Breast epithelium (tissue), 4 donors: ENCODE results near the gene ZNF282. TPM values are rescaled to one million over a fixed set of nuclear protein-coding genes. Genes with fewer than 3 reads are reported as not detected.

Source experiments
- DNase-seq, 2 donors: peaks; one replicate each; pipeline ENCODE4 v3.0.0-alpha.2; 2019; ENCODE audit warnings: low spot score in 2 of 2
- H3K27ac ChIP-seq, 2 donors: fragments of 200-600 bp; sonication (generic) in 1 of 2; one replicate each; pipeline ENCODE4 v1.5.1; 2016 to 2019; ENCODE audit warnings: mild to moderate bottlenecking in 1 of 2
- H3K27me3 ChIP-seq, 2 donors: fragments of 200-600 bp; sonication (generic) in 1 of 2; one replicate each; pipeline versions ENCODE4 v1.5.1 to v1.6.0; 2017 to 2019; ENCODE audit warnings: control low read depth in 1 of 2, mild to moderate bottlenecking in 1 of 2
- H3K36me3 ChIP-seq: fragments of 200-600 bp; one replicate; pipeline ENCODE4 v1.5.1; 2019
- H3K4me1 ChIP-seq, 2 donors: fragments of 200-600 bp; sonication (generic); one replicate each; pipeline ENCODE4 v1.5.1; 2016 to 2019; ENCODE audit warnings: control low read depth in 1 of 2
- H3K4me3 ChIP-seq, 3 donors: fragments of 200-600 bp; sonication (generic); 1 replicate in 2 of 3; 2 replicates in 1 of 3; pipeline ENCODE4 v1.5.1; 2016 to 2019; ENCODE audit warnings: mild to moderate bottlenecking in 3 of 3, moderate library complexity in 2 of 3
- H3K9me3 ChIP-seq, 2 donors: fragments of 200-600 bp; sonication (generic) in 1 of 2; one replicate each; pipeline ENCODE4 v1.5.1; 2016 to 2019; ENCODE audit warnings: control low read depth in 1 of 2
- POLR2A ChIP-seq: fragments of 450-650 bp; IDR thresholded peaks from one replicate; pipeline ENCODE4 v1.6.1; 2016; ENCODE audit warnings: antibody characterized with exemption, mild to moderate bottlenecking, moderate library complexity
- POLR2AphosphoS5 ChIP-seq, 3 donors: sonication (generic); formaldehyde crosslinking; IDR thresholded peaks; one replicate each; pipeline ENCODE4 v1.6.1; 2017; ENCODE audit warnings: antibody characterized with exemption in 3 of 3
- intact Hi-C: fragments of 100-400 bp; cut with DNase I; formaldehyde crosslinking; loops from one replicate; pipeline ENCODE4 v1.15.1; 2023; ENCODE audit warnings: low total_unique reads
- total RNA-seq, 3 donors: library from RNA; depleted of rRNA; stranded (reverse); fragments of >200 nt; gene quantifications; one replicate each; pipeline ENCODE4 v1.1.0, GENCODE V29; 2016
- TF ChIP-seq, protein P1 (sequence below), 3 donors: fragments of 450-650 bp; IDR thresholded peaks; one replicate each; pipeline ENCODE4 v1.5.1; 2016 to 2017; ENCODE audit warnings: antibody characterized with exemption in 3 of 3, mild to moderate bottlenecking in 3 of 3, moderate library complexity in 3 of 3

Gene ZNF282
- total RNA-seq, 3 donors from 2014 or later: 13.0 to 19.2 (median 17.4) TPM

DNA sequence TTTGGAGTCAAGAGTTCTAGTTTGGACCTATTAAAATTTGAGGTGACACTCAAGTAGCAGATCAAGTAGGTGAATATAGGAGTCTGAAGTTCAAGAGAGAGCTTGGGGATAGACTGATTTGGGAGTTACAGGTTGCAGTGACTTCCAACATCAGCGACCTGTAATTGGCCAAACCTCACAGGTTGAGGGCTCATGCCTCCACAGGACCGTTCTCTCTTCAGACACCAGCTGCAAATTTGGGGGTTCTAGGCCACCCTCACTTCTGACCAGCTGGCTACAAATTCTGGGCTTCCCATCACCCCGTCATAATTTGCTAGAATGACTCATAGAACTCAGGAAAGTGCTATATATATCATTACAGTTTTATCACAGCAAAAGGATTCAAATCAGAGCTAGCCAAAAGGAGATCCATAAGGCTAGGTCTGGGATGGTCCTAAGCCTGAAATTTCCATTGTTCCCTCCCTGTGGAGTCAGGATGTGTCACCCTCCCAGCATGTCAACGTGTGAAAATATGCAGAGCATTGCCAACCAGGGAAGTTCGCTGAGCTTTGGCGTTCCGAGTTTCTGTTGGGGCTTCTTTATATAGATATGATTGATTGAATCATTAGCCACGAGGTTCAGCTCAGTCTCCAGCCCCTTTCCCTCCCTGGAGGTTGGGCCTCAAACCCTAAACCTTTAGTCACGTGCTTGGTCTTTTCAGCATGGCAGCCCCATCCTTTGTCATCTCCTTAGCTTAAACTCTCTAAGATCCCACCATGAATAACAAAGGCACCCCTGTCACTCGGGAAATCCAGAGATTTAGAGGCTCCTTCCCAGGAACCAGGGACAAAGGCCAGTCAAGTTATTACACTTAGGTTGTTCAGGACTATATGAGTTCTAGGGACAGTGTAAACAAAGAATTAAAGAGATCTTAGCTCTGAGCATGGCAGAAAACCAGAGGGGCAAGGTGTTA, 23.4 kb downstream of the ZNF282 start:
- Histone ChIP-seq H3K4me1 (no peaks in the 10 kb centered on the region), H3K27ac (no peak overlapping the region), H3K4me3 (no peak overlapping the region), H3K27me3 (no peaks in the 10 kb centered on the region), H3K36me3 (peaks cover 7% of the 10 kb centered on the region), H3K9me3 (no peaks in the 10 kb centered on the region)
- DNase-seq: no peak
- TF ChIP-seq, protein P1, sequence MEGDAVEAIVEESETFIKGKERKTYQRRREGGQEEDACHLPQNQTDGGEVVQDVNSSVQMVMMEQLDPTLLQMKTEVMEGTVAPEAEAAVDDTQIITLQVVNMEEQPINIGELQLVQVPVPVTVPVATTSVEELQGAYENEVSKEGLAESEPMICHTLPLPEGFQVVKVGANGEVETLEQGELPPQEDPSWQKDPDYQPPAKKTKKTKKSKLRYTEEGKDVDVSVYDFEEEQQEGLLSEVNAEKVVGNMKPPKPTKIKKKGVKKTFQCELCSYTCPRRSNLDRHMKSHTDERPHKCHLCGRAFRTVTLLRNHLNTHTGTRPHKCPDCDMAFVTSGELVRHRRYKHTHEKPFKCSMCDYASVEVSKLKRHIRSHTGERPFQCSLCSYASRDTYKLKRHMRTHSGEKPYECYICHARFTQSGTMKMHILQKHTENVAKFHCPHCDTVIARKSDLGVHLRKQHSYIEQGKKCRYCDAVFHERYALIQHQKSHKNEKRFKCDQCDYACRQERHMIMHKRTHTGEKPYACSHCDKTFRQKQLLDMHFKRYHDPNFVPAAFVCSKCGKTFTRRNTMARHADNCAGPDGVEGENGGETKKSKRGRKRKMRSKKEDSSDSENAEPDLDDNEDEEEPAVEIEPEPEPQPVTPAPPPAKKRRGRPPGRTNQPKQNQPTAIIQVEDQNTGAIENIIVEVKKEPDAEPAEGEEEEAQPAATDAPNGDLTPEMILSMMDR (IDR thresholded peaks at IDR 0.05): no peak
- TF ChIP-seq POLR2A (no peak), POLR2AphosphoS5 (IDR thresholded peaks at IDR 0.05) (no peak)
- intact Hi-C loops: no loop called here

DNA sequence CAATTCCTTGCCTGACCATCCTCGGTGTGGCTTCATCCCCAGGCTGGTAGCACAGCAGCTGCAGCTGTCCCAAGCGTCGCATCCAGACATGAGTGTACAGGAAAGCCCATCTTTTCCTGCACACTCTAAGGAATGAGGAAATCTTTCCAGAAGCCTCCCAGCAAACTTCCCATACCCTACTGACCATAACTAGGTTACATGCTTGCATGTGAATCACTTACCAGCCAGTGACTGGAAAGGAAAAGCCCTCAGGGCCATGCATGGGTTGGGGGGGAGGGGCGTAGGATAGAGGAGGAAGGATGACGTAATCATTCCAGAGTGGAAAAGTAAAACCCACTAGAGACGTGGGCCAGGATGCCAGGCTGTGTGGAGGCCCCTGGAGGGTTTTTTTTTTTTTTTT, 25.2 kb downstream of the ZNF282 start:
- H3K9me3 ChIP-seq: no peaks in the 10 kb centered on the region
- H3K36me3 ChIP-seq: peaks cover 7% of the 10 kb centered on the region
- H3K4me3 ChIP-seq: no peak overlapping the region
- TF ChIP-seq POLR2A: no peak
- intact Hi-C loops: no loop called here
- H3K4me1 ChIP-seq: no peaks in the 10 kb centered on the region
- no peak for DNase-seq
- H3K27me3 ChIP-seq: no peaks in the 10 kb centered on the region
- no peak overlapping the region for H3K27ac ChIP-seq

DNA sequence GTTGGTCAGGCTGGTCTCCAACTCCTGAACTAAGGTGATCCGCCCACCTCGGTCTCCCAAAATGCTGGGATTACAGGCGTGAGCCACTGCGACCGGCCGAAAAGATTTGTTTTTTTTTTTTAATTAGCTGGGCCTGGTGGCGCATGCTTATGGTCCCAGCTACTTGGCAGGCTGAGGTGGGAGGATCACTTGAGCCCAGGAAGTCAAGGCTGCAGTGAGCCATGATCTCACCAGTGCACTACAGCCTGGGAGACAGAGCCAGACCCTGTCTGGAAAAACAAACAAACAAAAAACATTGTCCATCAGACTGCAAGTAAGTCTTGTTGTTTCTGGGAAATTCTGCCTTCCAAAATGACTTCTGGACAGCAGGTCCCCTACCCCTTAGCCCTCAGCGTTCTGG, 27.8 kb downstream of the ZNF282 start:
- intact Hi-C loops: no loop called here
- Histone ChIP-seq H3K4me3 (no peak overlapping the region), H3K27me3 (no peaks in the 10 kb centered on the region), H3K27ac (no peak overlapping the region), H3K4me1 (no peaks in the 10 kb centered on the region), H3K36me3 (peaks cover 7% of the 10 kb centered on the region), H3K9me3 (no peaks in the 10 kb centered on the region)
- DNase-seq: no peak
- TF ChIP-seq POLR2A (no peak), POLR2AphosphoS5 (IDR thresholded peaks at IDR 0.05) (no peak)
- TF ChIP-seq, protein P1 (IDR thresholded peaks at IDR 0.05): no peak

DNA sequence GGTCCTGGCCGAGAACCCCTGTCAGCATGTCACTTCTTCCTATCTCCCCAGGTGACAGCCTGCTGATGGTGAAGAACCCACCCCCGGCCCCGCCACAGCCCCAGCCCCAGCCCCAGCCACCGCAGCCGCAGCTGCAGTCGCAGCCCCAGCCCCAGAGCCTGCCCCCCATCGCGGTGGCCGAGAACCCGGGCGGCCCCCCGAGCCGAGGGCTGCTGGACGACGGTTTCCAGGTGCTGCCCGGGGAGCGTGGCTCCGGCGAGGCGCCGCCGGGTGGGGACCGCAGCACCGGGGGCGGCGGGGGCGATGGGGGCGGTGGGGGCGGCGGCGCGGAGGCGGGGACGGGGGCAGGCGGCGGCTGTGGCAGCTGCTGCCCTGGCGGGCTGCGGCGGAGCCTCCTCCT, 28.4 kb downstream of the ZNF282 start:
- intact Hi-C loops: no loop called here
- Histone ChIP-seq H3K36me3 (peaks cover 5% of the 10 kb centered on the region), H3K27ac (no peak overlapping the region), H3K9me3 (no peaks in the 10 kb centered on the region), H3K27me3 (no peaks in the 10 kb centered on the region), H3K4me3 (no peak overlapping the region), H3K4me1 (no peaks in the 10 kb centered on the region)
- TF ChIP-seq POLR2AphosphoS5 (IDR thresholded peaks at IDR 0.05): no peak
- TF ChIP-seq, protein P1 (IDR thresholded peaks at IDR 0.05): no peak
- no peak for TF ChIP-seq POLR2A
- no peak for DNase-seq

DNA sequence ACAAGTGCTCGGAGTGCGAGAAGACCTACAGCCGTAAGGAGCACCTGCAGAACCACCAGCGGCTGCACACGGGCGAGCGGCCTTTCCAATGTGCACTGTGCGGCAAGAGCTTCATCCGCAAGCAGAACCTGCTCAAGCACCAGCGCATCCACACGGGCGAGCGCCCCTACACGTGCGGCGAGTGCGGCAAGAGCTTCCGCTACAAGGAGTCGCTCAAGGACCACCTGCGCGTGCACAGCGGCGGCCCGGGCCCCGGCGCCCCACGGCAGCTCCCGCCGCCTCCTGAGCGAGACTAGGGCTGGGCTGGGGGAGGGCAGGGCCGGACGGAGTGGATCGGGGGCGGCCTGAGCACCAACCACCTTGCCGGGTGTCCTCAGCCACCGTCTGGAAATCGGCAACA, 29.0 kb downstream of the ZNF282 start:
- no peaks in the 10 kb centered on the region for H3K27me3 ChIP-seq
- H3K9me3 ChIP-seq: no peaks in the 10 kb centered on the region
- H3K4me3 ChIP-seq: no peak overlapping the region
- no peaks in the 10 kb centered on the region for H3K4me1 ChIP-seq
- TF ChIP-seq POLR2A: no peak
- no peak for TF ChIP-seq POLR2AphosphoS5 (IDR thresholded peaks at IDR 0.05)
- TF ChIP-seq, protein P1 (IDR thresholded peaks at IDR 0.05): no peak
- no peak for DNase-seq
- no peaks in the 10 kb centered on the region for H3K36me3 ChIP-seq
- no peak overlapping the region for H3K27ac ChIP-seq
- intact Hi-C loops: no loop called here
